Prostate gland (tissue), 2 donors: ENCODE measurements around the gene CHD5. TPM values are rescaled to one million over a fixed set of nuclear protein-coding genes. Genes with fewer than 3 reads are reported as not detected.

ENCODE experiments used
- DNase-seq: peaks from one replicate; pipeline ENCODE4 v3.0.0-alpha.2; 2019; ENCODE audit warnings: low spot score
- H3K27ac ChIP-seq, 2 donors: fragments of 200-600 bp; sonication (generic); 2 replicates each; pipeline ENCODE4 v1.5.1; 2017 to 2019
- H3K27me3 ChIP-seq: fragments of 200-600 bp; sonication (generic); replicated peaks from 2 replicates; pipeline ENCODE4 v1.5.1; 2019; ENCODE audit not compliant: insufficient read depth
- H3K36me3 ChIP-seq, 2 donors: fragments of 200-600 bp; sonication (generic); 1 replicate in 1 of 2; 2 replicates in 1 of 2; pipeline versions ENCODE4 v1.5.1 to v1.8.1; 2017 to 2019
- H3K4me1 ChIP-seq: fragments of 200-600 bp; sonication (generic); replicated peaks from 2 replicates; pipeline ENCODE4 v1.5.1; 2019
- H3K4me3 ChIP-seq, 2 donors: fragments of 200-600 bp; sonication (generic); 2 replicates each; pipeline ENCODE4 v1.5.1; 2017 to 2019
- H3K9me3 ChIP-seq: fragments of 200-600 bp; sonication (generic); 2 replicates; pipeline ENCODE4 v1.5.1; 2017
- CTCF ChIP-seq, 4 experiments: fragments of 200-600 bp in 2 of 4; fragments of 450-650 bp in 2 of 4; sonication (generic) in 2 of 4; IDR thresholded peaks; 1 replicate in 3 of 4; 2 replicates in 1 of 4; pipeline ENCODE4 v1.5.1; 2016 to 2019; ENCODE audit warnings: antibody characterized with exemption in 4 of 4, mild to moderate bottlenecking in 2 of 4, moderate library complexity in 2 of 4
- POLR2A ChIP-seq: fragments of 450-650 bp; IDR thresholded peaks from one replicate; pipeline ENCODE4 v1.6.1; 2016; ENCODE audit warnings: antibody characterized with exemption, mild to moderate bottlenecking
- POLR2AphosphoS5 ChIP-seq: sonication (generic); formaldehyde crosslinking; IDR thresholded peaks from one replicate; pipeline ENCODE4 v1.6.1; 2017; ENCODE audit warnings: antibody characterized with exemption
- WGBS: methylation state at CpG from one replicate; pipeline ENCODE4 v1.1.5; 2018; 5-methylcytosine and 5-hydroxymethylcytosine counted together
- intact Hi-C: fragments of 100-400 bp; cut with DNase I; formaldehyde crosslinking; loops from one replicate; pipeline ENCODE4 v1.14.2; 2022
- total RNA-seq, 2 donors: library from RNA; depleted of rRNA; stranded (reverse); fragments of >200 nt; gene quantifications; one replicate each; pipeline ENCODE4 v1.1.0, GENCODE V29; 2016

Gene CHD5
- total RNA-seq, 2 donors from 2014 or later, result 4.9 to 17.0 TPM

- intact Hi-C loops, result no loop called here
- no peaks in the 10 kb centered on the region for H3K36me3 ChIP-seq
- 70% methylated on average over 6 of the region's 7 CpGs for WGBS
- no peak overlapping the region for H3K4me3 ChIP-seq
- H3K4me1 ChIP-seq, result no peaks in the 10 kb centered on the region
- no peaks in the 10 kb centered on the region for H3K9me3 ChIP-seq
- H3K27ac ChIP-seq, result no peak overlapping the region
- no peak for DNase-seq
- no peaks in the 10 kb centered on the region for H3K27me3 ChIP-seq
- no peak for TF ChIP-seq CTCF (IDR thresholded peaks at IDR 0.05)
- TF ChIP-seq POLR2A, result no peak
- no peak for TF ChIP-seq POLR2AphosphoS5
Observed at GRCh38 chr1:6130596-6130995, 49.5 kb downstream of the CHD5 start.

- TF ChIP-seq CTCF (IDR thresholded peaks at IDR 0.05) (no peak), POLR2A (no peak), POLR2AphosphoS5 (no peak)
- WGBS, result 84% methylated on average over 11 of the region's 11 CpGs
- H3K4me3 ChIP-seq, result no peak overlapping the region
- H3K4me1 ChIP-seq, result no peaks in the 10 kb centered on the region
- H3K27me3 ChIP-seq, result no peaks in the 10 kb centered on the region
- H3K9me3 ChIP-seq, result no peaks in the 10 kb centered on the region
- DNase-seq, result no peak
- no peak overlapping the region for H3K27ac ChIP-seq
- no peaks in the 10 kb centered on the region for H3K36me3 ChIP-seq
- intact Hi-C loops, result no loop called here
Observed at GRCh38 chr1:6130036-6130435, 50.1 kb downstream of the CHD5 start.

DNA sequence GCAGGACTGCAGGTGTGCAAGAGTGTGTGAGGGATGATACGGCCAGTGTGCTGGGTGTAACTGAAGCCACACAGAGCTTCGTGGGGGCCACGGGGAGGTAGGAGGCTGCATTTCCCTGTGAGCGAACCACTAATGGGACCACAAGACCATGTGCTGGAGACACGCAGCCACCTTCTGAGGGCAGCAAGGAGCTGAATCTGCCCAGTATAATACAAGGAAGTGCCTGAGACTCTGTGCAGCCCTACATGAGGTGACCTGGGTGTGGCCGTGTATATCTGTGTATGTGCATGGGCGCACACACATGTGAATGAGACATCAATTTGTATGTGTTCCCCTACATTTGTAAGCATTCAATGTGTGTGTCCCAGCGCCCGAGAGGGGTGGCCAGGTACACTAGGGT, 50.8 kb downstream of the CHD5 start:
- 78% methylated on average over 9 of the region's 9 CpGs for WGBS
- H3K36me3 ChIP-seq, result no peaks in the 10 kb centered on the region
- no peak overlapping the region for H3K4me3 ChIP-seq
- H3K27ac ChIP-seq, result no peak overlapping the region
- H3K27me3 ChIP-seq, result no peaks in the 10 kb centered on the region
- intact Hi-C loops, result no loop called here
- TF ChIP-seq POLR2A, result no peak
- TF ChIP-seq POLR2AphosphoS5, result no peak
- TF ChIP-seq CTCF (IDR thresholded peaks at IDR 0.05), result no peak
- DNase-seq, result no peak
- H3K4me1 ChIP-seq, result no peaks in the 10 kb centered on the region
- H3K9me3 ChIP-seq, result no peaks in the 10 kb centered on the region

DNA sequence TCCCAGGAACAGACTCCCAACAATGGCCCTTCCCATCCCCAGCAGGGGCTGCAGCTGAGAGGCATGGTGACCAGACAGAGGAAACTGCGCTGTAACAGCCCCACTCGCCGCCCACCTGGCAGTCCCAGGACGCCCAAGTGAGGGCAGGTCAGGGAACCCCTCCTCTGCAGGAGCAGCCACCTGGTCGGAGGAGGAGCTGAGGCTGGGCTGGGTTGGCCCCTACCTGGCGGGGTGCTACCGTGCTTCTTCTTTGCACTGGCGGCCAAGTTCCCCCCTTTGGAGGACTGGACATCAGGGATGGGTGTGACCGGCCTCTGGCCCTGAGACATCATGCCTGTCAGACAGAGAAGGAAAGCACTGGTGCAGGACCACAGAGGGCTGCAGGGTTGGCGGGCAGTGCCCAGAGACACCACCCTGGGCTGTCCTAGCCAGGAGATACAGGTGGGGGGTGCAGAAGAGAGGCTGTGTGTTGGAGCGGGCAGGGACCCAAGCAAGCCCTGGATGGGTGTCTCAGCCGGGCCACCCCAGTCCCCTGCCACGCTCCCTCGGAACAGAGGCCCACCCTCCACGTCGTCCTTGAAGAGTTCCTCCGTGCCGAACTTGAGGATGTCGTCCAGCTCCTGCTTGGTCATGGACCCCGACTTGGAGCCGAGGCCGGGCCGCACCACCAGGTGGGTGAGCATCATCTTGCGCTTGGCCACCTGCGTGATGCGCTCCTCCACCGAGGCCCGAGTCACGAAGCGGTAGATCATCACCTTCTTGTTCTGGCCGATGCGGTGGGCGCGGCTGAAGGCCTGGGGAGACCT, 51.6 kb downstream of the CHD5 start:
- WGBS, result 94% methylated on average over 27 of the region's 34 CpGs
- H3K27ac ChIP-seq, result no peak overlapping the region
- DNase-seq, result no peak
- no peak for TF ChIP-seq POLR2A
- TF ChIP-seq POLR2AphosphoS5, result no peak
- no peak for TF ChIP-seq CTCF (IDR thresholded peaks at IDR 0.05)
- no peaks in the 10 kb centered on the region for H3K27me3 ChIP-seq
- H3K4me3 ChIP-seq, result no peak overlapping the region
- H3K4me1 ChIP-seq, result no peaks in the 10 kb centered on the region
- no peaks in the 10 kb centered on the region for H3K36me3 ChIP-seq
- H3K9me3 ChIP-seq, result no peaks in the 10 kb centered on the region
- intact Hi-C loops, result no loop called here

DNA sequence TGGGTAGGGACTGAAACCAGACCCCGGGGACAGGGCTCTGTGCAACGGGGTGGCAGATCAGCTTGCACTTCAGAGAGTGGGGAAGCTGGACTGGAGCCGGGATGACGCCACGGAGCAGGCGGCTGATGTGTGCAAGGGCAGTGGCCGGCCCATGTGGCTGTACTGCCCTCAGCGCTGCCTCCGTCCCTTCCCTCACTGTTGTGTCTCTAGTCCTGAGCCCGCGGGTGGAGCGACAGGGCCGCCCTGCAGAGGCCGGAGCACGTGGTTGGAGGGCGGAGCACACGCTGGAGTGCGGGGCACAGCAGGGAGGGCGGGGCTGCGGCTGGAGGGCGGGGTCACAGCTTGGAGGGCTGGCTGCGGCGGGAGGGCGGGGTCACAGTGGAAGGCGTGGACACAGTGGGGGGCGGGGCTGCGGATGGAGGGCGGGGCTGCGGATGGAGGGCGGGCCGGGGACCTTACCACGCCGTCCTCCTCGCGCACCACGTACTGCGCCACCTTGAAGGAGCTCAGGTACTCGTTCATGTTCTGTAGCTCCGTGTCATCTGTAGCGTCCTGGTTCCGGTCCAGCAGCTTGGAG, 52.4 kb downstream of the CHD5 start:
- Histone ChIP-seq H3K4me1 (no peaks in the 10 kb centered on the region), H3K27ac (no peak overlapping the region), H3K4me3 (no peak overlapping the region), H3K9me3 (no peaks in the 10 kb centered on the region), H3K36me3 (no peaks in the 10 kb centered on the region), H3K27me3 (no peaks in the 10 kb centered on the region)
- peak; percentile 76 for DNase-seq
- intact Hi-C loops, result no loop called here
- TF ChIP-seq POLR2AphosphoS5, result no peak
- no peak for TF ChIP-seq CTCF (IDR thresholded peaks at IDR 0.05)
- TF ChIP-seq POLR2A, result no peak
- WGBS, result 12% methylated on average over 38 of the region's 41 CpGs
